ENCODE data around the gene FATE1.

- TF ChIP-seq CTCF (IDR thresholded peaks at IDR 0.05) = no peak
- TF ChIP-seq POLR2A (IDR thresholded peaks at IDR 0.05) = no peak
- no peak for TF ChIP-seq POLR2AphosphoS5 (IDR thresholded peaks at IDR 0.05)
Measured at GRCh38 chrX:151752847-151753246, 37.0 kb downstream of the FATE1 start.
